ENCODE data around the gene NKX2-3. TPM values are rescaled to one million over a fixed set of nuclear protein-coding genes. Genes with fewer than 3 reads are reported as not detected.
A peak's percentile ranks its signal among the peaks of the same experiment; 100 is the strongest.

NKX2-3 gene
- polyA plus RNA-seq, 2 of the 4 experiments (the other 2 are of a cell fraction) = not detected

GRCh38 chr10:99521765-99522469, 10.8 kb upstream of the NKX2-3 start (continued):
- TF ChIP-seq PHF8 (IDR thresholded peaks at IDR 0.05; ENCODE audit: borderline replicate concordance, low read depth) (no peak), CTCF (IDR thresholded peaks at IDR 0.05) (no peak), FOSB (CRISPR knock-in tag; IDR thresholded peaks at IDR 0.05) (no peak), KDM1A (IDR thresholded peaks at IDR 0.05; ENCODE audit: low read depth) (no peak)

- CTCF ChIA-PET = interaction anchor here (1.9 kb wide), 1 partner anchor 11 kb away, joined by 5 read pairs; the partner anchor contains the start of gene NKX2-3
- Histone ChIP-seq H3K4me1 (no peaks in the 10 kb centered on the region), H3K9me3 (no peaks in the 10 kb centered on the region), H3K4me2 (peak overlapping the region; percentile 48; the same call in 2 of the 3 replicates), H3K27ac (no peak overlapping the region), H3K4me3 (no peak overlapping the region)
- POLR2A ChIA-PET = no interaction called here
- WGBS (ENCODE audit: missing lambda C conversion rate) = 69% methylated on average over 24 of the region's 35 CpGs
- TF ChIP-seq MYC (IDR thresholded peaks at IDR 0.05; ENCODE audit: borderline replicate concordance, low read length) (no peak), CEBPB (IDR thresholded peaks at IDR 0.05) (no peak), ZFP36 (IDR thresholded peaks at IDR 0.05; ENCODE audit: borderline replicate concordance, partially characterized antibody) (no peak), HDAC2 (IDR thresholded peaks at IDR 0.05) (no peak), HMGXB4 (CRISPR knock-in tag; IDR thresholded peaks at IDR 0.05; ENCODE audit: borderline replicate concordance) (no peak), HOXB13 (CRISPR knock-in tag; IDR thresholded peaks at IDR 0.05; ENCODE audit: low read depth) (no peak), JUNB (IDR thresholded peaks at IDR 0.05) (no peak), EHF (CRISPR knock-in tag; IDR thresholded peaks at IDR 0.05) (no peak), E2F6 (IDR thresholded peaks at IDR 0.05; ENCODE audit: borderline replicate concordance, low read depth) (no peak), RNF2 (IDR thresholded peaks at IDR 0.05; ENCODE audit: borderline replicate concordance, low read depth) (no peak), NFE2L2 (conservative IDR thresholded peaks at IDR 0.05; ENCODE audit: low read length) (no peak), FOSB (CRISPR knock-in tag; IDR thresholded peaks at IDR 0.05) (no peak), RAD21 (conservative IDR thresholded peaks at IDR 0.05 in 1 of 2, IDR thresholded peaks at IDR 0.05 in 1 of 2) (no peak), CHD2 (IDR thresholded peaks at IDR 0.05; ENCODE audit: low read length, partially characterized antibody) (no peak), FOSL2 (IDR thresholded peaks at IDR 0.05) (no peak), FOSL2 (CRISPR knock-in tag; IDR thresholded peaks at IDR 0.05) (no peak), RARB (CRISPR knock-in tag; IDR thresholded peaks at IDR 0.05) (no peak)
- ATAC-seq = no peak
- no peak for DNase-seq (ENCODE audit: low read depth in 1 of 2, low spot score in 1 of 2)
- no peak for FAIRE-seq
Measured at GRCh38 chr10:99522470-99523250, 10.1 kb upstream of the NKX2-3 start.

Data from A549 (cell line).